Neural progenitor cell (in vitro differentiated cells): Measurements from ENCODE around the gene RBPMS2. TPM values are rescaled to one million over a fixed set of nuclear protein-coding genes. Genes with fewer than 3 reads are reported as not detected.
"Not testable (repeated sequence)": the region's sequence is repeated elsewhere in the genome, so short reads cannot be mapped to it uniquely, and the experiment has no call there.

Source experiments
- DNase-seq: peaks from one replicate; pipeline ENCODE4 v3.0.0-alpha.2; 2016; ENCODE audit warnings: low spot score
- H2AFZ ChIP-seq: fragments of 200-600 bp; sonication (generic); replicated peaks from 2 replicates; pipeline ENCODE4 v1.6.1; 2016; ENCODE audit warnings: antibody characterized with exemption
- H3F3A ChIP-seq: fragments of 200-600 bp; sonication (generic); 2 replicates; pipeline ENCODE4 v1.6.1; 2016; ENCODE audit warnings: antibody characterized with exemption, low read depth
- H3K27ac ChIP-seq: fragments of 200-600 bp; sonication (generic); 2 replicates; pipeline ENCODE4 v1.5.1; 2016; ENCODE audit warnings: mild to moderate bottlenecking
- H3K27me3 ChIP-seq: fragments of 200-600 bp; sonication (generic); 2 replicates; pipeline ENCODE4 v1.6.1; 2016; ENCODE audit warnings: mild to moderate bottlenecking, moderate library complexity
- H3K36me3 ChIP-seq: fragments of 200-600 bp; sonication (generic); 2 replicates; pipeline ENCODE4 v1.5.1; 2016
- H3K4me1 ChIP-seq: fragments of 200-600 bp; sonication (generic); 2 replicates; pipeline ENCODE4 v1.6.1; 2016; ENCODE audit warnings: mixed run types
- H3K4me2 ChIP-seq: fragments of 200-600 bp; sonication (generic); 2 replicates; pipeline ENCODE4 v1.6.1; 2016
- H3K4me3 ChIP-seq: fragments of 200-600 bp; sonication (generic); 2 replicates; pipeline ENCODE4 v1.5.1; 2016
- H3K79me2 ChIP-seq: fragments of 200-600 bp; sonication (generic); 2 replicates; pipeline ENCODE4 v1.6.1; 2016; ENCODE audit warnings: low read depth
- H3K9ac ChIP-seq: fragments of 200-600 bp; sonication (generic); 2 replicates; pipeline ENCODE4 v1.6.1; 2016
- H3K9me3 ChIP-seq: fragments of 200-600 bp; sonication (generic); 2 replicates; pipeline ENCODE4 v1.5.1; 2016; ENCODE audit warnings: low read depth
- H4K20me1 ChIP-seq: fragments of 200-600 bp; sonication (generic); 2 replicates; pipeline ENCODE4 v1.6.1; 2016; ENCODE audit warnings: low read depth
- H3K27ac Mint-ChIP-seq: 3 replicates; pipeline ENCODE4 v1.8.0; 2021; ENCODE audit warnings: mixed read lengths
- H3K27me3 Mint-ChIP-seq: 2 replicates; pipeline ENCODE4 v1.8.0; 2022; ENCODE audit warnings: low read depth, mild to moderate bottlenecking, inconsistent platforms, moderate library complexity, mixed read lengths; ENCODE audit not compliant: insufficient read depth
- H3K36me3 Mint-ChIP-seq: 3 replicates; pipeline ENCODE4 v1.8.0; 2021; ENCODE audit warnings: mixed read lengths
- H3K4me1 Mint-ChIP-seq: 3 replicates; pipeline ENCODE4 v1.8.0; 2021; ENCODE audit warnings: mixed read lengths
- H3K4me3 Mint-ChIP-seq: 3 replicates; pipeline ENCODE4 v1.8.0; 2021; ENCODE audit warnings: mild to moderate bottlenecking, moderate library complexity, mixed read lengths
- H3K9me3 Mint-ChIP-seq: 3 replicates; pipeline ENCODE4 v1.8.0; 2020; ENCODE audit warnings: mixed read lengths
- EZH2 ChIP-seq: fragments of 200-600 bp; sonication (generic); IDR thresholded peaks from 2 replicates; pipeline ENCODE4 v1.6.1; 2017; ENCODE audit warnings: antibody characterized with exemption, mild to moderate bottlenecking, moderate library complexity
- EZH2phosphoT487 ChIP-seq: fragments of 200-600 bp; sonication (generic); IDR thresholded peaks from 2 replicates; pipeline ENCODE4 v1.6.1; 2017; ENCODE audit warnings: antibody characterized with exemption
- total RNA-seq: library from RNA; depleted of rRNA; stranded (reverse); fragments of >200 nt; gene quantifications from 2 replicates; pipeline ENCODE4 v1.2.3, GENCODE V29; 2015; ENCODE audit warnings: low replicate concordance
- TF ChIP-seq, protein P1 (sequence below): fragments of 200-600 bp; sonication (generic); IDR thresholded peaks from 2 replicates; pipeline ENCODE4 v1.5.1; 2017; ENCODE audit warnings: antibody characterized with exemption, mild to moderate bottlenecking

The RBPMS2 gene
- total RNA-seq, 1 donor from 2014 or later, result 0.15 TPM

GRCh38 chr15:64800476-64800875 lies 25.1 kb upstream of the RBPMS2 start:
- Mint-ChIP-seq H3K9me3 (peaks cover 2% of the 10 kb centered on the region), H3K36me3 (no peaks in the 10 kb centered on the region), H3K4me3 (no peak overlapping the region), H3K27ac (peak overlapping the region; percentile 58), H3K27me3 (peaks cover 2% of the 10 kb centered on the region), H3K4me1 (peaks cover 2% of the 10 kb centered on the region)
- Histone ChIP-seq H3K9me3 (no peaks in the 10 kb centered on the region), H4K20me1 (no peaks in the 10 kb centered on the region), H3F3A (peaks cover 5% of the 10 kb centered on the region), H3K4me3 (no peak overlapping the region), H3K36me3 (no peaks in the 10 kb centered on the region), H3K27me3 (no peaks in the 10 kb centered on the region), H2AFZ (no peak overlapping the region), H3K4me2 (no peak overlapping the region), H3K4me1 (no peaks in the 10 kb centered on the region), H3K79me2 (no peaks in the 10 kb centered on the region), H3K9ac (no peak overlapping the region), H3K27ac (no peak overlapping the region)
- TF ChIP-seq EZH2phosphoT487 (no peak), EZH2 (no peak)
- TF ChIP-seq, protein P1, sequence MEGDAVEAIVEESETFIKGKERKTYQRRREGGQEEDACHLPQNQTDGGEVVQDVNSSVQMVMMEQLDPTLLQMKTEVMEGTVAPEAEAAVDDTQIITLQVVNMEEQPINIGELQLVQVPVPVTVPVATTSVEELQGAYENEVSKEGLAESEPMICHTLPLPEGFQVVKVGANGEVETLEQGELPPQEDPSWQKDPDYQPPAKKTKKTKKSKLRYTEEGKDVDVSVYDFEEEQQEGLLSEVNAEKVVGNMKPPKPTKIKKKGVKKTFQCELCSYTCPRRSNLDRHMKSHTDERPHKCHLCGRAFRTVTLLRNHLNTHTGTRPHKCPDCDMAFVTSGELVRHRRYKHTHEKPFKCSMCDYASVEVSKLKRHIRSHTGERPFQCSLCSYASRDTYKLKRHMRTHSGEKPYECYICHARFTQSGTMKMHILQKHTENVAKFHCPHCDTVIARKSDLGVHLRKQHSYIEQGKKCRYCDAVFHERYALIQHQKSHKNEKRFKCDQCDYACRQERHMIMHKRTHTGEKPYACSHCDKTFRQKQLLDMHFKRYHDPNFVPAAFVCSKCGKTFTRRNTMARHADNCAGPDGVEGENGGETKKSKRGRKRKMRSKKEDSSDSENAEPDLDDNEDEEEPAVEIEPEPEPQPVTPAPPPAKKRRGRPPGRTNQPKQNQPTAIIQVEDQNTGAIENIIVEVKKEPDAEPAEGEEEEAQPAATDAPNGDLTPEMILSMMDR, result no peak
- DNase-seq, result no peak

- H3K27ac Mint-ChIP-seq, H3K4me2 ChIP-seq, H3K4me1 Mint-ChIP-seq, H3K9ac ChIP-seq, H2AFZ ChIP-seq, H3K9me3 ChIP-seq, H3K4me1 ChIP-seq, H3K27me3 ChIP-seq, H3K79me2 ChIP-seq, H3K4me3 Mint-ChIP-seq, H3K27me3 Mint-ChIP-seq, H3K36me3 ChIP-seq, H3K4me3 ChIP-seq, DNase-seq, H4K20me1 ChIP-seq, H3K36me3 Mint-ChIP-seq, H3F3A ChIP-seq, H3K9me3 Mint-ChIP-seq, H3K27ac ChIP-seq: not testable (repeated sequence)
Observed at GRCh38 chr15:64798905-64799304, 23.5 kb upstream of the RBPMS2 start.

DNA sequence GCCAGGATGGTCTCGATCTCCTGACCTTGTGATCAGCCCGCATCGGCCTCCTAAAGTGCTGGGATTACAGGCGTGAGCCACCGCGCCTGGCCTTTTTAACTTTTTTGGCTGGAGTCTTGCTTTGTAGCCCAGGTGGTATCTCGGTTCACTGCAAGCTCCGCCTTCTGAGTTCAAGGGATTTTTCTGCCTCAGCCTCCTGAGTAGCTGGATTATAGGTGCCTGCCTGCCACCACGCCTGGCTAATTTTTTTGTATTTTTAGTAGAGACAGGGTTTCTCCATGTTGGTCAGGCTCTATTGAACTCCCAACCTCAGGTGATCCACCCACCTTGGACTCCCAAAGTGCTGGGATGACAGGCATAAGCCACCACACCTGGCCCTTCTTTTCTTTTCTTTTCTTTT lies 20.5 kb upstream of the RBPMS2 start:
- H3K4me1 Mint-ChIP-seq, H3F3A ChIP-seq, H3K36me3 ChIP-seq, H2AFZ ChIP-seq, DNase-seq, H3K4me3 Mint-ChIP-seq, H3K9ac ChIP-seq, H3K27ac ChIP-seq, H4K20me1 ChIP-seq, H3K4me2 ChIP-seq, H3K9me3 Mint-ChIP-seq, H3K27ac Mint-ChIP-seq, H3K9me3 ChIP-seq, H3K36me3 Mint-ChIP-seq, H3K79me2 ChIP-seq, H3K27me3 ChIP-seq, H3K4me1 ChIP-seq, H3K27me3 Mint-ChIP-seq, H3K4me3 ChIP-seq: not testable (repeated sequence)

GRCh38 chr15:64795299-64795698 lies 19.9 kb upstream of the RBPMS2 start:
- not testable (repeated sequence) for H3K36me3 Mint-ChIP-seq, H3K79me2 ChIP-seq, H4K20me1 ChIP-seq, H3K4me3 Mint-ChIP-seq, H3K27me3 ChIP-seq, H3K27ac Mint-ChIP-seq, DNase-seq, H3K4me2 ChIP-seq, H3K27ac ChIP-seq, H3K9ac ChIP-seq, H3F3A ChIP-seq, H3K9me3 Mint-ChIP-seq, H3K4me3 ChIP-seq, H3K4me1 Mint-ChIP-seq, H3K4me1 ChIP-seq, H2AFZ ChIP-seq, H3K36me3 ChIP-seq, H3K27me3 Mint-ChIP-seq, H3K9me3 ChIP-seq

GRCh38 chr15:64792282-64792681 lies 16.9 kb upstream of the RBPMS2 start:
- TF ChIP-seq, protein P1, result no peak
- TF ChIP-seq EZH2 (no peak), EZH2phosphoT487 (no peak)
- H3K36me3 Mint-ChIP-seq, result no peaks in the 10 kb centered on the region
- peak overlapping the region; percentile 91 for H3K27ac Mint-ChIP-seq
- Histone ChIP-seq H3K79me2 (no peaks in the 10 kb centered on the region), H2AFZ (no peak overlapping the region), H3K4me3 (no peak overlapping the region), H3K4me2 (no peak overlapping the region), H3K27ac (no peak overlapping the region), H3K36me3 (no peaks in the 10 kb centered on the region), H3K4me1 (no peaks in the 10 kb centered on the region), H3K27me3 (no peaks in the 10 kb centered on the region), H3K9ac (no peak overlapping the region), H3K9me3 (no peaks in the 10 kb centered on the region), H3F3A (no peaks in the 10 kb centered on the region), H4K20me1 (no peaks in the 10 kb centered on the region)
- no peaks in the 10 kb centered on the region for H3K27me3 Mint-ChIP-seq
- no peaks in the 10 kb centered on the region for H3K9me3 Mint-ChIP-seq
- H3K4me1 Mint-ChIP-seq, result peaks cover 4% of the 10 kb centered on the region
- no peak overlapping the region for H3K4me3 Mint-ChIP-seq
- DNase-seq, result no peak
